A549 (cell line): ENCODE data around the gene ROR2.

Experiments used
- HOXB13 ChIP-seq: fragments of 250-450 bp; sonication (Bioruptor Pico); IDR thresholded peaks from 2 replicates; pipeline ENCODE4 v1.5.0; 2020; ENCODE audit warnings: low read depth, mild to moderate bottlenecking, moderate library complexity
- POLR2A ChIP-seq: IDR thresholded peaks from 2 replicates; pipeline ENCODE4 v1.6.1; 2012; ENCODE audit warnings: mild to moderate bottlenecking, low read length
- TF ChIP-seq, protein P1 (sequence below): IDR thresholded peaks from 2 replicates; pipeline ENCODE4 v1.6.1; 2012
- TF ChIP-seq, protein P2 (sequence below): fragments of >200 bp; sonication (Bioruptor Twin); formaldehyde crosslinking; IDR thresholded peaks from 3 replicates; pipeline ENCODE4 v1.5.1; 2016
- TF ChIP-seq, protein P3 (sequence below): IDR thresholded peaks from 2 replicates; pipeline ENCODE4 v1.6.1; 2012

DNA sequence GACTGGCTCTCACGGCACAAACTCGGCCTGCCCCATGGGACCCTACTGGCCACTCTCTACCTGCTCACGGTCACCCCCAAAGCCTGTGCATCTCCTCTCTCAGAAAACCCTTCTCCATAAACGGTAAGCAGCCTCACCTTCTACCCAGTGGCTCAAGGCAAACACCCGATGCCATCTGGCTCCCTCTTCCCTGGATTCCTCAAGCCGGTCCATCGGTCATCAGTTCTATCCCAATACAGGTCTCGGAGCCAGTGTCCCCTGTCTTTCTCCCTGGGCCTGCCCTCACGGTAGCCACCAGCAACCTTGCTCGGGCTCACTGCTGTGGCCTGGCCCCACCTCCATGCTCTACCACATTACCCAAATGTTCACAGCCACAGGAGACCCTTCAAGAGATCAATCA lies 134.1 kb downstream of the ROR2 start:
- TF ChIP-seq HOXB13: no peak
- TF ChIP-seq, protein P1, sequence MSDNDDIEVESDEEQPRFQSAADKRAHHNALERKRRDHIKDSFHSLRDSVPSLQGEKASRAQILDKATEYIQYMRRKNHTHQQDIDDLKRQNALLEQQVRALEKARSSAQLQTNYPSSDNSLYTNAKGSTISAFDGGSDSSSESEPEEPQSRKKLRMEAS: no peak
- TF ChIP-seq, protein P2, sequence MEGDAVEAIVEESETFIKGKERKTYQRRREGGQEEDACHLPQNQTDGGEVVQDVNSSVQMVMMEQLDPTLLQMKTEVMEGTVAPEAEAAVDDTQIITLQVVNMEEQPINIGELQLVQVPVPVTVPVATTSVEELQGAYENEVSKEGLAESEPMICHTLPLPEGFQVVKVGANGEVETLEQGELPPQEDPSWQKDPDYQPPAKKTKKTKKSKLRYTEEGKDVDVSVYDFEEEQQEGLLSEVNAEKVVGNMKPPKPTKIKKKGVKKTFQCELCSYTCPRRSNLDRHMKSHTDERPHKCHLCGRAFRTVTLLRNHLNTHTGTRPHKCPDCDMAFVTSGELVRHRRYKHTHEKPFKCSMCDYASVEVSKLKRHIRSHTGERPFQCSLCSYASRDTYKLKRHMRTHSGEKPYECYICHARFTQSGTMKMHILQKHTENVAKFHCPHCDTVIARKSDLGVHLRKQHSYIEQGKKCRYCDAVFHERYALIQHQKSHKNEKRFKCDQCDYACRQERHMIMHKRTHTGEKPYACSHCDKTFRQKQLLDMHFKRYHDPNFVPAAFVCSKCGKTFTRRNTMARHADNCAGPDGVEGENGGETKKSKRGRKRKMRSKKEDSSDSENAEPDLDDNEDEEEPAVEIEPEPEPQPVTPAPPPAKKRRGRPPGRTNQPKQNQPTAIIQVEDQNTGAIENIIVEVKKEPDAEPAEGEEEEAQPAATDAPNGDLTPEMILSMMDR: no peak
- no peak for TF ChIP-seq POLR2A
- TF ChIP-seq, protein P3, sequence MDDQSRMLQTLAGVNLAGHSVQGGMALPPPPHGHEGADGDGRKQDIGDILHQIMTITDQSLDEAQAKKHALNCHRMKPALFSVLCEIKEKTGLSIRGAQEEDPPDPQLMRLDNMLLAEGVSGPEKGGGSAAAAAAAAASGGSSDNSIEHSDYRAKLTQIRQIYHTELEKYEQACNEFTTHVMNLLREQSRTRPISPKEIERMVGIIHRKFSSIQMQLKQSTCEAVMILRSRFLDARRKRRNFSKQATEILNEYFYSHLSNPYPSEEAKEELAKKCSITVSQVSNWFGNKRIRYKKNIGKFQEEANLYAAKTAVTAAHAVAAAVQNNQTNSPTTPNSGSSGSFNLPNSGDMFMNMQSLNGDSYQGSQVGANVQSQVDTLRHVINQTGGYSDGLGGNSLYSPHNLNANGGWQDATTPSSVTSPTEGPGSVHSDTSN: no peak
